OCI-LY7 (cell line): ENCODE data around the gene ABHD8. TPM values are rescaled to one million over a fixed set of nuclear protein-coding genes. Genes with fewer than 3 reads are reported as not detected.

Experiments used
- BruUV-seq: library from RNA; stranded (reverse); fragments of 400-500 nt; replicated peaks from 2 replicates; lab custom pipeline; 2021; lab: Mats Ljungman, UMichigan
- CTCF ChIA-PET: fragments of 300-600 bp; sonication (Branson Sonifier 250); formaldehyde crosslinking; loops from one replicate; lab custom pipeline; 2022; ENCODE audit warnings: antibody characterized with exemption; ENCODE audit not compliant: unreplicated experiment; lab: Charles Lee
- POLR2A ChIA-PET: fragments of 300-600 bp; sonication (Branson Sonifier 250); formaldehyde crosslinking; loops from one replicate; lab custom pipeline; 2022; ENCODE audit warnings: antibody characterized with exemption; lab: Charles Lee
- DNase-seq: peaks from one replicate; pipeline ENCODE4 v3.0.0-alpha.2; 2015; ENCODE audit warnings: low spot score
- H2AFZ ChIP-seq: fragments of 200-600 bp; sonication (generic), shearing (Covaris generic); 2 replicates; pipeline ENCODE4 v1.6.1; 2014; ENCODE audit warnings: mild to moderate bottlenecking, antibody characterized with exemption, low read length, moderate library complexity
- H3K27ac ChIP-seq: fragments of 200-600 bp; sonication (generic); 2 replicates; pipeline ENCODE4 v1.5.1; 2014; ENCODE audit warnings: mixed run types, low read depth, mild to moderate bottlenecking, moderate library complexity, low read length, inconsistent platforms; ENCODE audit not compliant: poor library complexity, severe bottlenecking
- H3K36me3 ChIP-seq: fragments of 200-600 bp; sonication (generic); 2 replicates; pipeline ENCODE4 v1.6.1; 2014; ENCODE audit warnings: mild to moderate bottlenecking, antibody characterized with exemption, low read length, moderate library complexity, mixed read lengths; ENCODE audit not compliant: insufficient read depth
- H3K4me1 ChIP-seq: fragments of 200-600 bp; sonication (generic); 2 replicates; pipeline ENCODE4 v1.5.1; 2014; ENCODE audit warnings: mild to moderate bottlenecking, low read length; ENCODE audit not compliant: insufficient read depth, poor library complexity, severe bottlenecking
- H3K4me2 ChIP-seq: fragments of 200-600 bp; sonication (generic); 2 replicates; pipeline ENCODE4 v1.6.1; 2014; ENCODE audit warnings: mild to moderate bottlenecking, low read length
- H3K4me3 ChIP-seq: fragments of 200-600 bp; sonication (generic); 2 replicates; pipeline ENCODE4 v1.5.1; 2014; ENCODE audit warnings: mild to moderate bottlenecking, low read depth, low read length; ENCODE audit not compliant: poor library complexity, severe bottlenecking
- H3K79me2 ChIP-seq: fragments of 200-600 bp; sonication (generic); 2 replicates; pipeline ENCODE4 v1.6.1; 2016; ENCODE audit warnings: low read depth, mild to moderate bottlenecking, low read length, moderate library complexity, mixed read lengths; ENCODE audit not compliant: insufficient read depth
- H3K9me2 ChIP-seq: fragments of 200-600 bp; sonication (generic); 2 replicates; pipeline ENCODE4 v1.6.1; 2016; ENCODE audit warnings: mild to moderate bottlenecking, low read length, mixed read lengths; ENCODE audit not compliant: insufficient read depth
- H3K9me3 ChIP-seq: fragments of 200-600 bp; sonication (generic); 2 replicates; pipeline ENCODE4 v1.6.1; 2014; ENCODE audit warnings: mild to moderate bottlenecking, mixed run types, low read length, mixed read lengths
- H4K20me1 ChIP-seq: fragments of 200-600 bp; sonication (generic); 2 replicates; pipeline ENCODE4 v1.6.1; 2014; ENCODE audit warnings: mild to moderate bottlenecking, antibody characterized with exemption, low read length, moderate library complexity, mixed read lengths; ENCODE audit not compliant: insufficient read depth
- CTCF ChIP-seq: fragments of 200-600 bp; sonication (generic); conservative IDR thresholded peaks from 2 replicates; pipeline ENCODE4 v1.5.1; 2014; ENCODE audit warnings: mild to moderate bottlenecking, antibody characterized with exemption, low read length, moderate library complexity, mixed read lengths
- EZH2phosphoT487 ChIP-seq: fragments of 200-600 bp; sonication (generic); IDR thresholded peaks from 2 replicates; pipeline ENCODE4 v1.6.1; 2018; ENCODE audit warnings: low read depth, borderline replicate concordance, mild to moderate bottlenecking, mixed run types, antibody characterized with exemption, low read length, moderate library complexity, mixed read lengths
- intact Hi-C: fragments of 100-400 bp; cut with micrococcal nuclease; formaldehyde crosslinking; loops from one replicate; pipeline ENCODE4 v1.10.0; 2022; ENCODE audit not compliant: unreplicated experiment
- total RNA-seq, 2 experiments: library from RNA; depleted of rRNA in 1 of 2; stranded (reverse); fragments of >200 nt in 1 of 2; shearing (Covaris generic) in 1 of 2; gene quantifications; 2 replicates each; pipeline ENCODE4 v1.2.3, GENCODE V29; 2014 to 2022

Gene ABHD8
- total RNA-seq, 2 experiments from 2014 or later = 11.6 to 18.9 TPM

GRCh38 chr19:17305517-17306284 lies 2.5 kb upstream of the ABHD8 start, which contains the start of gene MRPL34:
MRPL34 (plus strand) TSS chr19:17305872; CDS start chr19:17305893, 21 bp downstream.
- H3K79me2 ChIP-seq = peaks cover 21% of the 10 kb centered on the region
- no TSS peak for BruUV-seq

GRCh38 chr19:17305216-17305516 lies 1.9 kb upstream of the ABHD8 start:
- Histone ChIP-seq H3K36me3 (0 out of 2 replicates have a peak, but pooled peaks cover 5% of the 10 kb centered on the region), H4K20me1 (0 out of 2 replicates have a peak, but pooled peaks cover under 1% of the 10 kb centered on the region), H3K27ac (peak overlapping the region; percentile 90), H3K79me2 (peaks cover 16% of the 10 kb centered on the region), H3K9me2 (no peaks in the 10 kb centered on the region), H3K9me3 (no peaks in the 10 kb centered on the region), H3K4me3 (peak overlapping the region; percentile 19), H2AFZ (peak overlapping the region; percentile 4; the same call in 1 of the 2 replicates), H3K4me2 (peak overlapping the region; percentile 54), H3K4me1 (peaks cover 43% of the 10 kb centered on the region)
- intact Hi-C loops = loop anchor here (1.0 to 5.0 kb wide), 2 partner anchors 13 to 447 kb away; partner anchors contain the start of gene FCHO1
- BruUV-seq = no TSS peak
- no peak for TF ChIP-seq EZH2phosphoT487
- TF ChIP-seq CTCF = no peak
- no peak for DNase-seq
- ChIA-PET POLR2A (interaction anchor here (0.8 to 1.1 kb wide), 3 partner anchors 28 to 100 kb away, joined by 4 to 8 read pairs (median 6); partner anchors contain the start of gene BST2), CTCF (interaction anchor here (0.6 to 1.2 kb wide), 6 partner anchors 11 to 1127 kb away, joined by 3 to 4 read pairs (median 3); partner anchors contain the start of gene USHBP1)

More at GRCh38 chr19:17305517-17306284, 2.5 kb upstream of the ABHD8 start, which contains the start of gene MRPL34:
- Histone ChIP-seq H3K4me1 (peaks cover 49% of the 10 kb centered on the region), H3K4me2 (peak within 1 kb of the TSS; percentile 76), H3K36me3 (0 out of 2 replicates have a peak, but pooled peaks cover 5% of the 10 kb centered on the region), H2AFZ (peak within 1 kb of the TSS; percentile 50), H3K27ac (peak within 1 kb of the TSS; percentile 90), H4K20me1 (0 out of 2 replicates have a peak, but pooled peaks cover 5% of the 10 kb centered on the region), H3K4me3 (peak within 1 kb of the TSS; percentile 89), H3K9me3 (no peaks in the 10 kb centered on the region), H3K9me2 (no peaks in the 10 kb centered on the region)
- CTCF ChIA-PET = interaction anchor here (0.6 to 1.2 kb wide), 6 partner anchors 12 to 1127 kb away, joined by 3 to 4 read pairs (median 3); partner anchors contain the start of gene USHBP1
- intact Hi-C loops = loop anchor here (1.0 to 5.0 kb wide), 2 partner anchors 13 to 447 kb away; partner anchors contain the start of gene FCHO1
- TF ChIP-seq CTCF (peak; percentile 84), EZH2phosphoT487 (no peak)
- POLR2A ChIA-PET = interaction anchor here (0.6 to 1.1 kb wide), 7 partner anchors 13 to 113 kb away, joined by 3 to 8 read pairs (median 5); partner anchors contain the start of gene BST2
- DNase-seq = peak; percentile 100
